ENCODE results near the gene FBXO31.

The FBXO31 gene

GRCh38 chr16:87415441-87415840 lies 31.9 kb upstream of the FBXO31 start (continued):
- TF ChIP-seq KLF17 (tag by site-specific recombination; IDR thresholded peaks at IDR 0.05): no peak
- no peak for TF ChIP-seq MEIS1 (CRISPR knock-in tag; IDR thresholded peaks at IDR 0.05; ENCODE audit: borderline replicate concordance)
- TF ChIP-seq ZNF623 (tag by site-specific recombination; IDR thresholded peaks at IDR 0.05): no peak

- H3K36me3 ChIP-seq (ENCODE audit: control insufficient read depth in 2 of 2, insufficient read depth in 1 of 2, low read length in 2 of 2): peaks cover 4 to 85% of the 10 kb centered on the region in 2 experiments; a peak in 2 of 3 replicates
- H3K4me3 ChIP-seq (ENCODE audit: low read depth, low read length): no peak overlapping the region
- no peaks in the 10 kb centered on the region for H3K9me3 ChIP-seq (ENCODE audit: control insufficient read depth, insufficient read depth, low read depth, low read length)
- H3K4me1 ChIP-seq (ENCODE audit: control insufficient read depth, insufficient read depth, low read length): no peaks in the 10 kb centered on the region
- TF ChIP-seq ZNF843 (tag by site-specific recombination; IDR thresholded peaks at IDR 0.05) (no peak), ZNF701 (tag by site-specific recombination; IDR thresholded peaks at IDR 0.05) (no peak), ZNF521 (tag by site-specific recombination; IDR thresholded peaks at IDR 0.05) (no peak), ZNF629 (tag by site-specific recombination; IDR thresholded peaks at IDR 0.05) (no peak), ZNF449 (tag by site-specific recombination; IDR thresholded peaks at IDR 0.05) (no peak), ZSCAN5A (tag by site-specific recombination; IDR thresholded peaks at IDR 0.05) (no peak), ZNF335 (tag by site-specific recombination; conservative IDR thresholded peaks at IDR 0.05) (no peak), ZFHX2 (tag by site-specific recombination; conservative IDR thresholded peaks at IDR 0.05) (no peak), ZNF221 (tag by site-specific recombination; IDR thresholded peaks at IDR 0.05; ENCODE audit: borderline replicate concordance) (no peak), ZNF514 (tag by site-specific recombination; IDR thresholded peaks at IDR 0.05) (no peak), REPIN1 (tag by site-specific recombination; IDR thresholded peaks at IDR 0.05; ENCODE audit: low read depth) (no peak), ZNF175 (tag by site-specific recombination; IDR thresholded peaks at IDR 0.05) (no peak)
- TF ChIP-seq, protein P1, sequence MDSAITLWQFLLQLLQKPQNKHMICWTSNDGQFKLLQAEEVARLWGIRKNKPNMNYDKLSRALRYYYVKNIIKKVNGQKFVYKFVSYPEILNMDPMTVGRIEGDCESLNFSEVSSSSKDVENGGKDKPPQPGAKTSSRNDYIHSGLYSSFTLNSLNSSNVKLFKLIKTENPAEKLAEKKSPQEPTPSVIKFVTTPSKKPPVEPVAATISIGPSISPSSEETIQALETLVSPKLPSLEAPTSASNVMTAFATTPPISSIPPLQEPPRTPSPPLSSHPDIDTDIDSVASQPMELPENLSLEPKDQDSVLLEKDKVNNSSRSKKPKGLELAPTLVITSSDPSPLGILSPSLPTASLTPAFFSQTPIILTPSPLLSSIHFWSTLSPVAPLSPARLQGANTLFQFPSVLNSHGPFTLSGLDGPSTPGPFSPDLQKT (IDR thresholded peaks at IDR 0.05; ENCODE audit: borderline replicate concordance, low read depth, low read length): no peak
- TF ChIP-seq, protein P2, sequence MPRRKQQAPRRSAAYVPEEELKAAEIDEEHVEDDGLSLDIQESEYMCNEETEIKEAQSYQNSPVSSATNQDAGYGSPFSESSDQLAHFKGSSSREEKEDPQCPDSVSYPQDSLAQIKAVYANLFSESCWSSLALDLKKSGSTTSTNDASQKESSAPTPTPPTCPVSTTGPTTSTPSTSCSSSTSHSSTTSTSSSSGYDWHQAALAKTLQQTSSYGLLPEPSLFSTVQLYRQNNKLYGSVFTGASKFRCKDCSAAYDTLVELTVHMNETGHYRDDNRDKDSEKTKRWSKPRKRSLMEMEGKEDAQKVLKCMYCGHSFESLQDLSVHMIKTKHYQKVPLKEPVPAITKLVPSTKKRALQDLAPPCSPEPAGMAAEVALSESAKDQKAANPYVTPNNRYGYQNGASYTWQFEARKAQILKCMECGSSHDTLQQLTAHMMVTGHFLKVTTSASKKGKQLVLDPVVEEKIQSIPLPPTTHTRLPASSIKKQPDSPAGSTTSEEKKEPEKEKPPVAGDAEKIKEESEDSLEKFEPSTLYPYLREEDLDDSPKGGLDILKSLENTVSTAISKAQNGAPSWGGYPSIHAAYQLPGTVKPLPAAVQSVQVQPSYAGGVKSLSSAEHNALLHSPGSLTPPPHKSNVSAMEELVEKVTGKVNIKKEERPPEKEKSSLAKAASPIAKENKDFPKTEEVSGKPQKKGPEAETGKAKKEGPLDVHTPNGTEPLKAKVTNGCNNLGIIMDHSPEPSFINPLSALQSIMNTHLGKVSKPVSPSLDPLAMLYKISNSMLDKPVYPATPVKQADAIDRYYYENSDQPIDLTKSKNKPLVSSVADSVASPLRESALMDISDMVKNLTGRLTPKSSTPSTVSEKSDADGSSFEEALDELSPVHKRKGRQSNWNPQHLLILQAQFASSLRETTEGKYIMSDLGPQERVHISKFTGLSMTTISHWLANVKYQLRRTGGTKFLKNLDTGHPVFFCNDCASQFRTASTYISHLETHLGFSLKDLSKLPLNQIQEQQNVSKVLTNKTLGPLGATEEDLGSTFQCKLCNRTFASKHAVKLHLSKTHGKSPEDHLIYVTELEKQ (tag by site-specific recombination; IDR thresholded peaks at IDR 0.05; ENCODE audit: borderline replicate concordance): no peak
- H3K27ac ChIP-seq (ENCODE audit: extremely low read depth, low read depth, low read length): no peak overlapping the region
- POLR2A ChIA-PET: no interaction called here
- CTCF ChIA-PET: no interaction called here
Measured at GRCh38 chr16:87414251-87414680, 30.7 kb upstream of the FBXO31 start.

All from HEK293 (cell line).